OCI-LY1 (cell line): ENCODE data around the gene ZDHHC4.

Source experiments
- EZH2 ChIP-seq: fragments of 200-600 bp; sonication (generic), shearing (Covaris generic); IDR thresholded peaks from 2 replicates; pipeline ENCODE4 v1.8.0; 2017; ENCODE audit warnings: borderline replicate concordance, mixed run types, mild to moderate bottlenecking, antibody characterized with exemption, low read length, moderate library complexity, mixed read lengths
- TF ChIP-seq, protein P1 (sequence below): fragments of 200-600 bp; sonication (generic), shearing (Covaris generic); IDR thresholded peaks from 2 replicates; pipeline ENCODE4 v1.5.1; 2017; ENCODE audit warnings: mild to moderate bottlenecking, antibody characterized with exemption, low read length, moderate library complexity, mixed read lengths

DNA sequence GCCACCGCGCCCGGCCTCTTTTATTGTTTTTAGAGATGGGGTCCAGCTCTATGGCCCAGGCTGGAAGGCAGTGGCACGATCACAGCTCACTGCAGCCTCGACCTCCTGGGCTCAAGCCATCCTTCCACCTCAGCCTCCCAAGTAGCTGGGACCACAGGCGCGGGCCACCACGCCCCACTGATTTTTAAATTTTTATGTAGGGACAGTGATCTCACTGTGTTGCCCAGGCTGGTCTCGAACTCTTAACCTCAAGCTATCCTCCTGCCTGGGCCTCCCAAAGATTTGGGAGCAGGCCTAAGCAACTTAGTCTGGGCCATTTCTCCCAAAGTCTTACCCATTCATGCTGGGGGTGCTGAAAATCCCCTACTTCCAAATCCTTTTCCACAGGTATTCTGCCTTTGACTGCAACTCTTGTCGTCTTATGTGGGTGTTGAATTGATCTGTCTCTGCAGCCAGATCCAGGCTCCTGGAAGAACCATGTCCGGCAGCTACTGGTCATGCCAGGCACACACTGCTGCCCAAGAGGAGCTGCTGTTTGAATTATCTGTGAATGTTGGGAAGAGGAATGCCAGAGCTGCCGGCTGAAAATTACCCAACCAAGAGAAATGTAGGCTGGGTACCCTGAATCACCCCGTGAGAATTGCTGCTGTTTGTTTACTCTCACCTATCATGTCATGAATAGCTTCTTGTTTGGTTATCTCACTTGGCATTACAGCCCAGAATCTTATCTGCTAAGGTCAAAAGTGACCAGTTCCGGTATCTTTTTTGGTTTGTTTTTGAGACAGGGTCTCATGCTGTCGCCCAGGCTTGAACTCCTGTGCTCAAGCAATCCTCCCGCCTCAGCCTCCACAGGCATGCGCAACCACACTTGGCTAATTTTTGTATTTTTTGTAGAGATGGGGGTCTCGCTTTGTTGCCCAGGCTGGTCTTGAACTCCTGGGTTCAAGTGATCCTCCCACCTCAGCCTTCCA lies 1.1 kb downstream of the ZDHHC4 start:
- TF ChIP-seq, protein P1, sequence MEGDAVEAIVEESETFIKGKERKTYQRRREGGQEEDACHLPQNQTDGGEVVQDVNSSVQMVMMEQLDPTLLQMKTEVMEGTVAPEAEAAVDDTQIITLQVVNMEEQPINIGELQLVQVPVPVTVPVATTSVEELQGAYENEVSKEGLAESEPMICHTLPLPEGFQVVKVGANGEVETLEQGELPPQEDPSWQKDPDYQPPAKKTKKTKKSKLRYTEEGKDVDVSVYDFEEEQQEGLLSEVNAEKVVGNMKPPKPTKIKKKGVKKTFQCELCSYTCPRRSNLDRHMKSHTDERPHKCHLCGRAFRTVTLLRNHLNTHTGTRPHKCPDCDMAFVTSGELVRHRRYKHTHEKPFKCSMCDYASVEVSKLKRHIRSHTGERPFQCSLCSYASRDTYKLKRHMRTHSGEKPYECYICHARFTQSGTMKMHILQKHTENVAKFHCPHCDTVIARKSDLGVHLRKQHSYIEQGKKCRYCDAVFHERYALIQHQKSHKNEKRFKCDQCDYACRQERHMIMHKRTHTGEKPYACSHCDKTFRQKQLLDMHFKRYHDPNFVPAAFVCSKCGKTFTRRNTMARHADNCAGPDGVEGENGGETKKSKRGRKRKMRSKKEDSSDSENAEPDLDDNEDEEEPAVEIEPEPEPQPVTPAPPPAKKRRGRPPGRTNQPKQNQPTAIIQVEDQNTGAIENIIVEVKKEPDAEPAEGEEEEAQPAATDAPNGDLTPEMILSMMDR, result no peak
- TF ChIP-seq EZH2, result no peak
